NT2/D1 (cell line): ENCODE results near the gene SFRP2.

ENCODE experiments used
- SUZ12 ChIP-seq: IDR thresholded peaks from 2 replicates; pipeline ENCODE4 v1.6.1; 2011; ENCODE audit not compliant: insufficient read length, insufficient read depth; ENCODE audit errors: extremely low read depth
- YY1 ChIP-seq: IDR thresholded peaks from 2 replicates; pipeline ENCODE4 v1.6.1; 2011; ENCODE audit not compliant: insufficient read length, insufficient read depth
- ZNF274 ChIP-seq: IDR thresholded peaks from 2 replicates; pipeline ENCODE4 v1.6.1; 2011; ENCODE audit warnings: mild to moderate bottlenecking, low read depth, low read length

- TF ChIP-seq YY1 (no peak), ZNF274 (no peak), SUZ12 (no peak)
Observed at GRCh38 chr4:153782581-153782980, 6.3 kb downstream of the SFRP2 start.
